Thoracic aorta (tissue), 2 donors: ENCODE data around the gene UQCR10. TPM values are rescaled to one million over a fixed set of nuclear protein-coding genes. Genes with fewer than 3 reads are reported as not detected.

Source experiments
- ATAC-seq: fragments of 150-250 bp; one replicate; pipeline ENCODE4 v1.8.0; 2017; ENCODE audit warnings: low read depth; ENCODE audit not compliant: insufficient number of reproducible peaks, low FRiP score
- DNase-seq: peaks from one replicate; pipeline ENCODE4 v3.0.0-alpha.2; 2020; ENCODE audit warnings: low spot score
- H3K27ac ChIP-seq, 2 donors: fragments of 200-600 bp; sonication (generic); 1 replicate in 1 of 2; 2 replicates in 1 of 2; pipeline ENCODE4 v1.5.1; 2016; ENCODE audit warnings: mild to moderate bottlenecking in 2 of 2, moderate library complexity in 2 of 2
- H3K27me3 ChIP-seq: fragments of 200-600 bp; sonication (generic); replicated peaks from 2 replicates; pipeline ENCODE4 v1.6.0; 2016; ENCODE audit warnings: mild to moderate bottlenecking; ENCODE audit not compliant: insufficient read depth
- H3K36me3 ChIP-seq: fragments of 200-600 bp; sonication (generic); one replicate; pipeline ENCODE4 v1.5.1; 2016
- H3K4me1 ChIP-seq, 2 donors: fragments of 200-600 bp; sonication (generic); 1 replicate in 1 of 2; 2 replicates in 1 of 2; pipeline versions ENCODE4 v1.5.1 to v1.6.0; 2016; ENCODE audit warnings: low read depth in 2 of 2, mild to moderate bottlenecking in 1 of 2; ENCODE audit not compliant: control insufficient read depth in 1 of 2
- H3K4me3 ChIP-seq: fragments of 200-600 bp; sonication (generic); 2 replicates; pipeline ENCODE4 v1.5.1; 2016; ENCODE audit warnings: mild to moderate bottlenecking
- H3K9me3 ChIP-seq: fragments of 200-600 bp; sonication (generic); 2 replicates; pipeline ENCODE4 v1.5.1; 2016
- total RNA-seq, 2 donors: library from RNA; depleted of rRNA; stranded (reverse); fragments of >200 nt; gene quantifications; one replicate each; pipeline versions ENCODE4 v1.1.0 to v1.2.3, GENCODE V29; 2016
- TF ChIP-seq, protein P1 (sequence below): fragments of 200-600 bp; sonication (generic); IDR thresholded peaks from one replicate; pipeline ENCODE4 v1.5.1; 2019; ENCODE audit warnings: antibody characterized with exemption

Gene UQCR10
- total RNA-seq, 2 donors from 2014 or later = 12.2 to 43.1 TPM

DNA sequence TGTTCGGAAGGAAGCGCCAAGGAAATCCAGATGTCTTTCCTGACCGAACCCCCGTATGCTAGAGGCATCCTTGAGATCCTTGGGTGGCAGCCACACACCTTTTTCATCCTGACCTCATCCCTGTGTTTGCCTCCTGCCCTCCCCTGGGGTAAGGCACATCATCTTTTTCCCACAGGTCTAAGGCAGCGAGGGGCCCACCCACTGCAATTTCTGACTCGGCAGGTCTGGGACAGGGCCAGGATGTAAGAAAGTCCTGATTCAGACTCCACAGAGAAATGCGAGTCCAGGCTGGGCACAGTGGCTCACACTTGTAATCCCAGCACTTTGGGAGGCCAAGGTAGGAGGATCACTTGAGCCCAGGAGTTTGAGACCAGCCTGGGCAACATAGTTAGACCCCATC, 10.8 kb upstream of the UQCR10 start:
- ATAC-seq = no peak
- TF ChIP-seq, protein P1, sequence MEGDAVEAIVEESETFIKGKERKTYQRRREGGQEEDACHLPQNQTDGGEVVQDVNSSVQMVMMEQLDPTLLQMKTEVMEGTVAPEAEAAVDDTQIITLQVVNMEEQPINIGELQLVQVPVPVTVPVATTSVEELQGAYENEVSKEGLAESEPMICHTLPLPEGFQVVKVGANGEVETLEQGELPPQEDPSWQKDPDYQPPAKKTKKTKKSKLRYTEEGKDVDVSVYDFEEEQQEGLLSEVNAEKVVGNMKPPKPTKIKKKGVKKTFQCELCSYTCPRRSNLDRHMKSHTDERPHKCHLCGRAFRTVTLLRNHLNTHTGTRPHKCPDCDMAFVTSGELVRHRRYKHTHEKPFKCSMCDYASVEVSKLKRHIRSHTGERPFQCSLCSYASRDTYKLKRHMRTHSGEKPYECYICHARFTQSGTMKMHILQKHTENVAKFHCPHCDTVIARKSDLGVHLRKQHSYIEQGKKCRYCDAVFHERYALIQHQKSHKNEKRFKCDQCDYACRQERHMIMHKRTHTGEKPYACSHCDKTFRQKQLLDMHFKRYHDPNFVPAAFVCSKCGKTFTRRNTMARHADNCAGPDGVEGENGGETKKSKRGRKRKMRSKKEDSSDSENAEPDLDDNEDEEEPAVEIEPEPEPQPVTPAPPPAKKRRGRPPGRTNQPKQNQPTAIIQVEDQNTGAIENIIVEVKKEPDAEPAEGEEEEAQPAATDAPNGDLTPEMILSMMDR = no peak
- peaks cover 3% of the 10 kb centered on the region for H3K36me3 ChIP-seq
- DNase-seq = no peak
- no peaks in the 10 kb centered on the region for H3K4me1 ChIP-seq
- no peaks in the 10 kb centered on the region for H3K27me3 ChIP-seq
- no peaks in the 10 kb centered on the region for H3K9me3 ChIP-seq
- H3K4me3 ChIP-seq = no peak overlapping the region
- H3K27ac ChIP-seq = no peak overlapping the region

DNA sequence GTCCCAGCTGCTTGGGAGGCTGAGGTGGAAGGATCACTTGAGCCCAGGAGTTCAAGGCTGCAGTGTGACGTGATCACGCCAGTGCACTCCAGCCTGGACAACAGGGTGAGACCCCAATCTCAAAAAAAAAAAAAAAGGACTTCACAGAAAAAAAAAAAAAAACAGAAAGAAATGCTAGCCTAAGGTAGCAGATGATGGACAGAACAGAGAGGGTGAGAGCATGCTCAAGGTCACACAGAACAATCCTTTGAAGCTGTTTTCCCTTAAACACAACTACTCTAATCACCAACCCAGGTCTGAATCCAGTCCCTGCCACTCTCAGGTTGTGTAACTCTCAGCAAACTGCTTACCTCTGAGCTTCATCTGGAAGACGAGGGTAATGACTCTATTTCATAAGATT, 10.1 kb upstream of the UQCR10 start:
- Histone ChIP-seq H3K27me3 (no peaks in the 10 kb centered on the region), H3K4me3 (no peak overlapping the region)
- ATAC-seq = no peak

DNA sequence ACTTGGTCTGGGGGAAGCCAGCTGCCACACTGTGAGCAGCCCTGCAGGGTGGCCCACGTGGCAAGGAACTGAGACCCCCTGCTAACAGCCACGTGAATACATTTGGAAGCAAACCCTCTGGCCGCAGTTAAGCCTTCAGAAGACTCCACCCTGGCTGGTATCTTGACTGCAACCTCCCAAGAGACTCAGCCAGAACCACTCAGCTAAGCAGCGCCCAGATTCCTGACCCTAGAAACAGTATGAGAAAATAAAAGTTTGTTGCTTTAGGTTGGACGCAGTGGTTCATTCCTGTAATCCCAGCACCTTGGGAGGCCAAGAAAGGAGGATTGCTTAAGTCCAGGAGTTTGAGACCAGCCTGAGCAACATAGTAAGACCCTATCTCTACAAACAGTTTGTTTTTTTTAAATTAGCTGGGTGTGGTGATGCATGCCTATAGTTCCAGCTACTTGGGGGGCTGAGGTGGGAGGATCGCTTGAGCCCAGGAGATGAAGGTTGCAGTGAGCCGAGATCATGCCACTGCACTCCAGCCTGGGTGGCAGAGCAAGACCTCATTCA, 9.0 kb upstream of the UQCR10 start:
- no peaks in the 10 kb centered on the region for H3K4me1 ChIP-seq
- H3K27me3 ChIP-seq = no peaks in the 10 kb centered on the region
- ATAC-seq = no peak
- H3K4me3 ChIP-seq = no peak overlapping the region
- no peak for DNase-seq
- no peak overlapping the region for H3K27ac ChIP-seq
- H3K9me3 ChIP-seq = no peaks in the 10 kb centered on the region
- TF ChIP-seq, protein P1 = no peak
- peaks cover 3% of the 10 kb centered on the region for H3K36me3 ChIP-seq

More for the DNA sequence above, 10.1 kb upstream of the UQCR10 start:
- Histone ChIP-seq H3K36me3 (peaks cover 3% of the 10 kb centered on the region), H3K4me1 (no peaks in the 10 kb centered on the region), H3K27ac (no peak overlapping the region), H3K9me3 (no peaks in the 10 kb centered on the region)
- TF ChIP-seq, protein P1 = no peak
- DNase-seq = no peak

DNA sequence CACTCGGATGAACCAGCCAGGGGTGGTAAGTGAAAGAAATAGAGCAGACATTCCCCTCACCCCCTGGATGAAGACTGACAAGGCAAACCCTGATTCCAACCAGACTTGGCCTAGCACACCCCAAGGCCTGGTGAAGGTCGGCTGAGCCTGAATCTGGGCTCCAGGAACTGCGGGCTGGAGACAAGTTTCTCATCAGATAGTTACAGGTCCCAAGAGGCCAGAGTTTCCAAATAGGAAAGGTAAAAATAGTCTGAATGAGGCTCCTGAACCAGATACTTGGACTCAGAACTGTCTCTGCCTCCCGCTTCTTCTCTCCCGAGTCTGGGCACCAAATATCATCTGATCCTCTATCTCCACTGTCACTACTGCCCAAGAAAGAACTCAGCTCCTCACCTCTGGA, 8.2 kb upstream of the UQCR10 start:
- Histone ChIP-seq H3K9me3 (no peaks in the 10 kb centered on the region), H3K27ac (no peak overlapping the region), H3K36me3 (peaks cover 3% of the 10 kb centered on the region), H3K27me3 (no peaks in the 10 kb centered on the region), H3K4me1 (no peaks in the 10 kb centered on the region), H3K4me3 (no peak overlapping the region)
- no peak for DNase-seq
- TF ChIP-seq, protein P1 = no peak
- no peak for ATAC-seq

DNA sequence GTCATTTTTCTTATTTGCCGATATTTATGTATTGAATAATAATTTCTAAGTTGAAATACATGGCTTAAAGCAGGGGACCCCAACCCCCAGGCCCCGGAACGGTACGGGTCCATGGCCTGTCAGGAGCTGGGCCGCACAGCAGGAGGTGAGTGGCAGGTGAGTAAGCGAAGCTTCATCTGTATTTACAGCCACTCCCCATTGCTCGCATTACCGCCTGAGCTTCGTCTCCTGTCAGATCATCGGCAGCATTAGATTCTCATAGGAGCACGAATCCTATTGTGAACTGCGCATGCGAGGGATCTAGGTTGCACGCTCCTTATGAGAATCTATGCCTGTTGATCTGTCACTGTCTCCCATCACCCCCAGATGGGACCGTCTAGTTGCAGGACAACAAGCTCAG, 4.9 kb upstream of the UQCR10 start:
- TF ChIP-seq, protein P1 = no peak
- H3K36me3 ChIP-seq = no peaks in the 10 kb centered on the region
- no peak overlapping the region for H3K4me3 ChIP-seq
- no peak overlapping the region for H3K27ac ChIP-seq
- no peak for DNase-seq
- H3K4me1 ChIP-seq = peaks cover 6 to 9% of the 10 kb centered on the region in 2 donors
- no peaks in the 10 kb centered on the region for H3K9me3 ChIP-seq
- no peaks in the 10 kb centered on the region for H3K27me3 ChIP-seq
- ATAC-seq = no peak
